LNCAP (cell line): ENCODE measurements around the gene SCP2D1.

Source experiments
- CTCF ChIP-seq: fragments of 450-650 bp; IDR thresholded peaks from 2 replicates; pipeline ENCODE4 v1.5.1; 2017; ENCODE audit warnings: mild to moderate bottlenecking

SCP2D1 gene

GRCh38 chr20:18853946-18854646, 40.5 kb downstream of the SCP2D1 start:
- TF ChIP-seq CTCF, result no peak

- no peak for TF ChIP-seq CTCF
These were observed 42.3 kb downstream of the SCP2D1 start for GRCh38 chr20:18855882-18856281.

GRCh38 chr20:18856873-18857272, 43.3 kb downstream of the SCP2D1 start:
- no peak for TF ChIP-seq CTCF

- no peak for TF ChIP-seq CTCF
These were observed 44.1 kb downstream of the SCP2D1 start for GRCh38 chr20:18857640-18858039.

- no peak for TF ChIP-seq CTCF
These were observed 45.2 kb downstream of the SCP2D1 start for GRCh38 chr20:18858816-18859215.
